Measurements from ENCODE around the gene SH3BP2.

GRCh38 chr4:2848449-2848848 is 55.6 kb downstream of the SH3BP2 start:
- TF ChIP-seq, protein P1, sequence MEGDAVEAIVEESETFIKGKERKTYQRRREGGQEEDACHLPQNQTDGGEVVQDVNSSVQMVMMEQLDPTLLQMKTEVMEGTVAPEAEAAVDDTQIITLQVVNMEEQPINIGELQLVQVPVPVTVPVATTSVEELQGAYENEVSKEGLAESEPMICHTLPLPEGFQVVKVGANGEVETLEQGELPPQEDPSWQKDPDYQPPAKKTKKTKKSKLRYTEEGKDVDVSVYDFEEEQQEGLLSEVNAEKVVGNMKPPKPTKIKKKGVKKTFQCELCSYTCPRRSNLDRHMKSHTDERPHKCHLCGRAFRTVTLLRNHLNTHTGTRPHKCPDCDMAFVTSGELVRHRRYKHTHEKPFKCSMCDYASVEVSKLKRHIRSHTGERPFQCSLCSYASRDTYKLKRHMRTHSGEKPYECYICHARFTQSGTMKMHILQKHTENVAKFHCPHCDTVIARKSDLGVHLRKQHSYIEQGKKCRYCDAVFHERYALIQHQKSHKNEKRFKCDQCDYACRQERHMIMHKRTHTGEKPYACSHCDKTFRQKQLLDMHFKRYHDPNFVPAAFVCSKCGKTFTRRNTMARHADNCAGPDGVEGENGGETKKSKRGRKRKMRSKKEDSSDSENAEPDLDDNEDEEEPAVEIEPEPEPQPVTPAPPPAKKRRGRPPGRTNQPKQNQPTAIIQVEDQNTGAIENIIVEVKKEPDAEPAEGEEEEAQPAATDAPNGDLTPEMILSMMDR (IDR thresholded peaks at IDR 0.05) = no peak
- TF ChIP-seq POLR2A (IDR thresholded peaks at IDR 0.05) = no peak

Data from body of pancreas (tissue), 4 donors.